ENCODE measurements around the gene MYO1D.

GRCh38 chr17:32512328-32512727 is 364.6 kb downstream of the MYO1D start:
- TF ChIP-seq POLR2A (IDR thresholded peaks at IDR 0.05): no peak
- TF ChIP-seq, protein P1, sequence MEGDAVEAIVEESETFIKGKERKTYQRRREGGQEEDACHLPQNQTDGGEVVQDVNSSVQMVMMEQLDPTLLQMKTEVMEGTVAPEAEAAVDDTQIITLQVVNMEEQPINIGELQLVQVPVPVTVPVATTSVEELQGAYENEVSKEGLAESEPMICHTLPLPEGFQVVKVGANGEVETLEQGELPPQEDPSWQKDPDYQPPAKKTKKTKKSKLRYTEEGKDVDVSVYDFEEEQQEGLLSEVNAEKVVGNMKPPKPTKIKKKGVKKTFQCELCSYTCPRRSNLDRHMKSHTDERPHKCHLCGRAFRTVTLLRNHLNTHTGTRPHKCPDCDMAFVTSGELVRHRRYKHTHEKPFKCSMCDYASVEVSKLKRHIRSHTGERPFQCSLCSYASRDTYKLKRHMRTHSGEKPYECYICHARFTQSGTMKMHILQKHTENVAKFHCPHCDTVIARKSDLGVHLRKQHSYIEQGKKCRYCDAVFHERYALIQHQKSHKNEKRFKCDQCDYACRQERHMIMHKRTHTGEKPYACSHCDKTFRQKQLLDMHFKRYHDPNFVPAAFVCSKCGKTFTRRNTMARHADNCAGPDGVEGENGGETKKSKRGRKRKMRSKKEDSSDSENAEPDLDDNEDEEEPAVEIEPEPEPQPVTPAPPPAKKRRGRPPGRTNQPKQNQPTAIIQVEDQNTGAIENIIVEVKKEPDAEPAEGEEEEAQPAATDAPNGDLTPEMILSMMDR (IDR thresholded peaks at IDR 0.05): no peak

Data from body of pancreas (tissue), 4 donors.